Spinal cord (tissue), 10 donors: ENCODE measurements around the gene IYD. TPM values are rescaled to one million over a fixed set of nuclear protein-coding genes. Genes with fewer than 3 reads are reported as not detected.
A peak's percentile ranks its signal among the peaks of the same experiment; 100 is the strongest.

Experiments
- DNase-seq, 6 donors: peaks; one replicate each; pipeline versions ENCODE4 v3.0.0 to v3.0.0-alpha.2; 2013 to 2015; ENCODE audit warnings: low spot score in 6 of 6, low read depth in 4 of 6
- H3K27ac ChIP-seq: one replicate; pipeline ENCODE4 v1.5.1; 2013; ENCODE audit warnings: low read depth, low read length, control low read depth
- H3K27me3 ChIP-seq: one replicate; pipeline ENCODE4 v1.6.1; 2013; ENCODE audit warnings: low read length; ENCODE audit not compliant: control insufficient read depth, insufficient read depth
- H3K36me3 ChIP-seq: one replicate; pipeline ENCODE4 v1.6.1; 2013; ENCODE audit warnings: low read length; ENCODE audit not compliant: control insufficient read depth, insufficient read depth
- H3K4me1 ChIP-seq: one replicate; pipeline ENCODE4 v1.6.1; 2013; ENCODE audit warnings: low read length; ENCODE audit not compliant: control insufficient read depth, insufficient read depth
- H3K4me3 ChIP-seq: one replicate; pipeline ENCODE4 v1.5.1; 2013; ENCODE audit warnings: low read depth, low read length, control low read depth
- H3K9me3 ChIP-seq: one replicate; pipeline ENCODE4 v1.6.1; 2013; ENCODE audit warnings: low read length; ENCODE audit not compliant: control insufficient read depth, insufficient read depth
- WGBS: methylation state at CpG from one replicate; pipeline ENCODE4 v1.1.5; 2013; ENCODE audit warnings: missing lambda C conversion rate; ENCODE audit not compliant: insufficient coverage; 5-methylcytosine and 5-hydroxymethylcytosine counted together
- long read RNA-seq, 4 donors: transcript quantifications; one replicate each; lab custom pipeline, GENCODE V29; 2026
- polyA plus RNA-seq, 2 donors: library from polyadenylated mRNA; unstranded; fragments of 120-200 nt; gene quantifications; one replicate each; pipeline ENCODE4 v1.2.1, GENCODE V29; 2013; ENCODE audit not compliant: insufficient read length in 2 of 2
- total RNA-seq, 2 donors: library from RNA; depleted of rRNA in 1 of 2; stranded (reverse); fragments of 120-200 nt in 1 of 2; fragments of >200 nt in 1 of 2; gene quantifications; one replicate each; pipeline versions ENCODE4 v1.2.3 to v1.2.4, GENCODE V29; 2013 to 2014
- donor health status: healthy.

The IYD gene
- total RNA-seq, result not detected
- under 1 TPM; 0.06 to 0.17 TPM for polyA plus RNA-seq
- long read RNA-seq, donor 1, result 0 reads
- long read RNA-seq, donor 2, result 0 reads
- long read RNA-seq, donor 3, result 0 reads
- long read RNA-seq, donor 4, full-length matches to known transcripts, result 2 of 2 reads
- long read RNA-seq, donor 4, partial matches to known transcripts, result 0 of 2 reads
- long read RNA-seq, donor 4, other reads (novel, unspliced or antisense), result 0 of 2 reads

- 89% methylated on average over 3 of the region's 8 CpGs for WGBS
These were observed at the start of gene IYD for GRCh38 chr6:150368762-150369161. TSS of gene IYD (plus strand) at chr6:150369012. CDS start at chr6:150369032, 20 bp downstream.

GRCh38 chr6:150319924-150320323 lies 48.9 kb upstream of the IYD start:
- Histone ChIP-seq H3K36me3 (no peaks in the 10 kb centered on the region), H3K27me3 (no peaks in the 10 kb centered on the region), H3K4me1 (peaks cover 16% of the 10 kb centered on the region), H3K9me3 (no peaks in the 10 kb centered on the region), H3K4me3 (no peak overlapping the region), H3K27ac (no peak overlapping the region)
- WGBS, result 85% methylated on average over 4 of the region's 4 CpGs
- DNase-seq, result no peak

More at GRCh38 chr6:150368762-150369161, at the start of gene IYD:
- H3K4me1 ChIP-seq, result peaks cover 3% of the 10 kb centered on the region
- H3K27me3 ChIP-seq, result no peaks in the 10 kb centered on the region
- no peak for DNase-seq
- no peak within 1 kb of the TSS for H3K4me3 ChIP-seq
- no peak within 1 kb of the TSS for H3K27ac ChIP-seq
- H3K36me3 ChIP-seq, result no peaks in the 10 kb centered on the region
- H3K9me3 ChIP-seq, result no peaks in the 10 kb centered on the region

- peak in 1 of 6 donors; percentile 78 for DNase-seq
- Histone ChIP-seq H3K27ac (no peak overlapping the region), H3K36me3 (no peaks in the 10 kb centered on the region), H3K27me3 (no peaks in the 10 kb centered on the region), H3K4me3 (no peak overlapping the region), H3K4me1 (peaks cover 18% of the 10 kb centered on the region), H3K9me3 (no peaks in the 10 kb centered on the region)
- 54% methylated on average over 6 of the region's 9 CpGs for WGBS
These were observed 48.4 kb upstream of the IYD start for GRCh38 chr6:150320442-150320841.

GRCh38 chr6:150322466-150322871 lies 46.3 kb upstream of the IYD start:
- DNase-seq, result no peak
- peaks cover 22% of the 10 kb centered on the region for H3K4me1 ChIP-seq
- no peaks in the 10 kb centered on the region for H3K27me3 ChIP-seq
- WGBS, result 67% methylated on average over 6 of the region's 6 CpGs
- no peaks in the 10 kb centered on the region for H3K36me3 ChIP-seq
- no peak overlapping the region for H3K27ac ChIP-seq
- H3K9me3 ChIP-seq, result no peaks in the 10 kb centered on the region
- no peak overlapping the region for H3K4me3 ChIP-seq

- DNase-seq, result no peak
- WGBS, result 86% methylated on average over 7 of the region's 8 CpGs
These were observed 45.6 kb upstream of the IYD start for GRCh38 chr6:150323205-150323604.

GRCh38 chr6:150324044-150324443 lies 44.8 kb upstream of the IYD start:
- Histone ChIP-seq H3K27me3 (no peaks in the 10 kb centered on the region), H3K4me3 (no peak overlapping the region), H3K27ac (no peak overlapping the region), H3K4me1 (peaks cover 25% of the 10 kb centered on the region), H3K36me3 (no peaks in the 10 kb centered on the region), H3K9me3 (no peaks in the 10 kb centered on the region)
- WGBS, result 40% methylated on average over 5 of the region's 6 CpGs
- peak in 2 of 6 donors; percentile 48 to 57 for DNase-seq

More at GRCh38 chr6:150323205-150323604, 45.6 kb upstream of the IYD start:
- Histone ChIP-seq H3K4me1 (peaks cover 25% of the 10 kb centered on the region), H3K27me3 (no peaks in the 10 kb centered on the region), H3K9me3 (no peaks in the 10 kb centered on the region), H3K4me3 (no peak overlapping the region), H3K36me3 (no peaks in the 10 kb centered on the region), H3K27ac (no peak overlapping the region)

- Histone ChIP-seq H3K27me3 (no peaks in the 10 kb centered on the region), H3K36me3 (no peaks in the 10 kb centered on the region), H3K9me3 (no peaks in the 10 kb centered on the region), H3K27ac (no peak overlapping the region), H3K4me1 (peaks cover 25% of the 10 kb centered on the region), H3K4me3 (no peak overlapping the region)
- no peak for DNase-seq
- 96% methylated on average over 3 of the region's 5 CpGs for WGBS
These were observed 43.6 kb upstream of the IYD start for GRCh38 chr6:150325066-150325772.

- Histone ChIP-seq H3K4me1 (peaks cover 25% of the 10 kb centered on the region), H3K4me3 (no peak overlapping the region), H3K36me3 (no peaks in the 10 kb centered on the region), H3K27me3 (no peaks in the 10 kb centered on the region), H3K27ac (no peak overlapping the region), H3K9me3 (no peaks in the 10 kb centered on the region)
- peak in 1 of 6 donors; percentile 29 for DNase-seq
- 72% methylated on average over 5 of the region's 5 CpGs for WGBS
These were observed 41.6 kb upstream of the IYD start for GRCh38 chr6:150327117-150327774.

GRCh38 chr6:150328744-150329405 lies 39.9 kb upstream of the IYD start:
- Histone ChIP-seq H3K4me1 (peaks cover 18% of the 10 kb centered on the region), H3K27ac (no peak overlapping the region), H3K4me3 (no peak overlapping the region), H3K36me3 (no peaks in the 10 kb centered on the region), H3K27me3 (no peaks in the 10 kb centered on the region), H3K9me3 (no peaks in the 10 kb centered on the region)
- peak in 1 of 6 donors; percentile 8 for DNase-seq
- 83% methylated on average over 1 of the region's 6 CpGs for WGBS
